Measurements from ENCODE around the gene MYO1B.

GRCh38 chr2:191389288-191389687 is 144.1 kb downstream of the MYO1B start:
- no peak for TF ChIP-seq POLR2A (IDR thresholded peaks at IDR 0.05; ENCODE audit: low read depth, low read length)
- TF ChIP-seq POLR2AphosphoS5 (IDR thresholded peaks at IDR 0.05; ENCODE audit: low read depth, low read length): no peak
- no peak for TF ChIP-seq POU2F2 (IDR thresholded peaks at IDR 0.05; ENCODE audit: low read depth, low read length)
- no peak for TF ChIP-seq TAF1 (IDR thresholded peaks at IDR 0.05; ENCODE audit: low read depth, low read length)
